ENCODE data around the gene ZNF485. TPM values are rescaled to one million over a fixed set of nuclear protein-coding genes. Genes with fewer than 3 reads are reported as not detected.
"Not testable (repeated sequence)": the region's sequence is repeated elsewhere in the genome, so short reads cannot be mapped to it uniquely, and the experiment has no call there.

ZNF485 gene
- total RNA-seq = 2.0 and 2.5 TPM in 2 replicates

DNA sequence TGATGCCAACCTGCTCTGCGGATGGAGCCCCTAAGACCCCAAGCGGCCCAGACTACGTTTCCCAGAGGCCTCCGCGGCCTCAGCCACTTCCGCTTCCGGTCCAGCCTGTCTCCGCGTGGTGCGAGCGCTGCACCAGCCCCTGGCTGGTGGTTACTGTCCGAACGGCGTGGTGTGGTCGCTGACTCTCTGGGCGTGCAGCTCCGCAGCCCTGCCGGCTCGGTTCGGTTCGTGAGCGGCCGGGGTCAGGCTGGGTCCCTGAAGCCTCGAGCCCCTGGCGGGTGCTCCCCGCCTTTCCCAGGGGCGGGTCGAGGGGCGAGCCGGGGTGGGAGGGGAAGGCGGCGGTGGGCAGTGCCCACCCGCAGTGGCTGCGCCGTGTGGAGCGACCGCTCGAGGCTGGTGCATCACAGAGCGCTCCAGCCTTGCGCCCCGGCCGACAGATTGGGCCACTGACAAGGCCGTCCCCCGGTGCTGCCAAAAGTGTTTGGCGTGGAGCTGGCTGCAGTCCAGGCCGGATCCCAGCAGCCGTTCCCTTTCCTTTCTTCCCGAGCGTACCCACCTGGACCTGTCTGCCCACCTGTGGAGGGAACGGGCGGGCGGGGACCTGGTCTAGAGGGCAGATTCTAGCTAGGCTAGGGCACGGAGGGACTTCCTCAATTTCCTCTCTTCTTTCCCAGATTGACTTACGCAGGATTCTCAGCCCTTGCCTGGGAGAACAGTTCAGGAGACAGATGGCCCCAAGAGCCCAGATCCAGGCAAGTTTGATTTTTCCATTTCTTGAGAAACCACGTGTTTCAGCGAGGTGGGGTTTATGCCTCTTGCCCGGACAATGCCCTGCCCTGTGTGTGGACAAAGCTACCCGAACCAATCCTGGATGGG lies at the start of gene ZNF485:
Gene ZNF485 (plus strand): TSS at position 116 of the 876 bp plus-strand sequence. CDS start 613 bp downstream, at position 729.
- peak; percentile 22 for DNase-seq (ENCODE audit: low read depth, low spot score)

DNA sequence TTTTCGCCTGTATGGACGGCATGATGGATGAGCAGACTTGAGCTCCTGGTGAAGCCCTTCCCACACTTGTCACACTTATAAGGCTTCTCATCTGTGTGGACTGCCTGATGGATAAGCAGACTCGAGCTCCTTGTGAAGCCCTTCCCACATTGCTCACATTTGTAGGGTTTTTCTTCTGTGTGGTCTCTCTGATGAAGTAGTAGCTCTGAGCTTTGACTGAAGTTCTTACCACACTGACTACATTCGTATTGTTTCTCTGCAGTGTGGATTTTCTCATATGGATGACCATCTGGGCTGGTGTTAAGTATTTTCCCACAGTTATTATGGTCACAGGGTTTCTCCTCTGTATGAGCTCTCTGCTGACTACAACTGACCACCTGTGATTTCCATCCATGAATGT lies 49.0 kb upstream of the ZNF485 start:
- DNase-seq (ENCODE audit: low read depth, low spot score) = no peak

DNA sequence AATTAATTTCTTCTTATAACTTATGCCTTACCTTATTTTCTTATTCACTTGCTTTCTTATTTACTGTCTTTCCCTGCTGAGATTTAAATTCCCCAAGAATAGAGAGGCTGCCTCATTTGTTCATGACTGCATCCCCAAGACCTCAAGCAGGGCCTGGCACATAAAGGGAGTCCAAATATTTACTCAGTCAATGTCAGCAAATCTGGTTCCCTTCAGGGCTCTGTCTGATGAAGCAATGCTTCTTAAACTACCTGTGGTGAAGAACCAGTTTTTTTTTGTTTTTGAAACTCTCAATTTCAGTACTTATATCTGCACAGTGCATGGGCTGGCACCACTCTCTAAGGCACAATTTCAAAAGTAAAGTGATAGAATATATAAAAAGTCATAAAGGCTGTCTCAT lies 36.6 kb upstream of the ZNF485 start:
- DNase-seq (ENCODE audit: low read depth, low spot score) = no peak

DNA sequence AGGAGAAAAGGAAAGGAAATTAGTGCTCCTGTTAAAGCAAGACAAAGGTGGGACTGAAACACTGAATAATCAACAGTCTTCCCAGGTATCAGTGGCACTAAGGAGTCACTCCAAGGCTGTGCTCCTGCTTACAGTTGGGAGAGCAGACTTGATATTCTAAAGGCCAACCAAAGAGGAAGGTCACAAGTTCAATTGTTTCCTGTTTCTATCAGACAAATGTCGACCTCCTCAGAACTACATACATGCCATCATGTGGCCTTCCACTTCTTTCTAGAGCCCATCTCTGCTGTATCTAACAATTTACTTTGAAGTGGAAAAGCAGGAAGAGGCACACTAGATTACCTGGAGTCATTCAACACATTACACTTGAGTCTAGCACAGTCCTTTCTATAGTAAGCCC lies 35.3 kb upstream of the ZNF485 start:
- DNase-seq (ENCODE audit: low read depth, low spot score) = no peak

DNA sequence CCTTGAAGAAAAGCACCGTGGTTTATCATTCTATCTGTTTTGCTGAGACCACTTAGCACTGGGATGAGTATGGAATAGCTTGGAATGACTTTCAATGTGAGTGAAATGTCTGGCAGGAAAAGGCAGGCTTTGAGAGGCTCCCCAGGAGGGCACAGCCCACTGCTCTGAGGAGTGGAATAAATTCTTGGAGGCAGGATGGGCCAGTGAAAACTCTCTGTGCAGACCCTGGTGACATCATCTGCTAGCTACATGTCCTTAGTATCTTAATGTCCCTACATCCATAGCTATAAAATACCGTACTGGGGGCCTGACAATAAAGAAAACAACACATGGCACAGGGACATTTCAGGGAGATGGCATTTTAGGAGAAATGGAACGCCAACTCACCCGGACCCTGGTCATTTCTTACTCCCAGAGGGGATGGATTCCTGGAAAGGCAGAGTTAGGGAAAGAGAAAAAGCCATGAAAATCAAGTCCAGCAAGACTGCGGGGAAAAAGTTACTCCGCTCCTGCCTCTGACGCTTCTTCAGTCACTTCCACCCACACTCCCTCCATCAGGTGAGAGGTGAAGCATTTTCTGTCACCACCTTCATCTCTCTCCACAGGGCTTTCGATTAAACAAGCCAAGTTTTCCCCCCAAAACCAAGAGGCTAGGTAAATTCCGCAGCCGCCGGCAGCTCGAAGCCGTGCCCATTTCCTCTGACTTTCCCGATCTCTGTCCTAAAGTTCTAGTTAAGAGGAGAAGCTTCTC lies 32.8 kb upstream of the ZNF485 start:
- no peak for DNase-seq (ENCODE audit: low read depth, low spot score)

DNA sequence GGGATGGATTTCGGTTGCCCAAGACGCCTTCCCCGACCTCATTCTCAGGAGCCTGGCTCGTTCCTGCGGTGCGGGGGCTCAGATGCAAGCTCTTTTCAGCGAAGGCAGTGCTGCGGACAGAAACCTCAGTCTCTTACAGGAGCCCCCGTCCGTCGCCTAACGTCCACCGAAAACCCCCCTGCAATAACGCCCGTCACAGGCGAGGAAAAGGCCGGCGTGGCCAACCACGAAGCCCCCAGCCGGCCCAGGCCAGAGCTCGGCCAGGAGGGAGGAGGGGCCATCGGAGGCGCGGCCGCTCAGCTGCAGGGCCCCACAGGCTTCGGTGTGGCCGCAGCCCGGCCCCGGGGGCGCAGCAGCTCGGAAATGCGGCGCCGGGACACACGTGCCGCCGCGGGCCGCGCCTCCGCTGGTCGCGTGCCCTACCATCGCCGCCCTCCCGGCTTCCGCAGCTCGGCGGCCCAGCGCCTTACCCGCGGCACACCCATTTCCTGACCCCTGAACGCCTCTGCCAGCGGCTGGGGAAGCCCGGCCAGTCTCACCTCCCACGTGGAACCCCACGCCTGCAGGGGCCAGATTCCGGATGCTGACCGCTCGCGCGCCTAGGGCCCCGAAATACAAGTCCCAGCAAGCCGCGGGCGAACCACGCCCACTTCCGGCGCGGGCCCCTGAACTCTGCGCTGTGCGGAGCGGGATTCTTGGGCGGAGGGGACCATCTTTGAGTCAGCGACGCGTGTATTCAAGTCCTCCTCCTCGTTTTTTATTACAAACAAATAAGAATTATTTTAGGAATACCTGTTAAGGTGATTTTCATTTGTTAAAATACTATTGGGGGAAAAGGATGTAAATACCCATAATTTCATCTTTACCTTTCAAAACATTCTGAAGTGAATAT lies 32.0 kb upstream of the ZNF485 start, which contains the start of gene ZNF239:
Gene ZNF239 (minus strand): TSS at position 616 of the 892 bp plus-strand sequence. CDS start 16,537 bp downstream, outside the sequence.
- DNase-seq (ENCODE audit: low read depth, low spot score) = peak; percentile 37

DNA sequence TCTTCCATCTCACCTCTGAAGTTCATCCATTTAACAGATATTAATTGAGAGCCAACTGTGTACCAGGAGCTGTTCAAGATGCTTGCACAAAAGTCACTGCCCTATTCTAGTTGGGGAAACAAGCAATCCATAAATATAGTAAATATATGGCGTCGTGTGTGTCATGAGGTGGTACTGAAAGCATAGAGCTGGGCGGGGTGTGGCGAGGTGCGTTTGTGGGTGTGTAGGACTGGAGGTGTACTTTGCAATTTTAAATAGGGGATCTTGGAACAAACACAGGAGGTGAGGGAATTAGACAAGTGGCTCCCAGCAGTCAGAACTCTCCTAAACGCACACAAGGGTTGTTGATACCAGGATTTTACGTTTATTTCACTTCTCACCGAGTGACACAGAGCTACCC lies 31.3 kb upstream of the ZNF485 start:
- DNase-seq (ENCODE audit: low read depth, low spot score) = no peak

DNA sequence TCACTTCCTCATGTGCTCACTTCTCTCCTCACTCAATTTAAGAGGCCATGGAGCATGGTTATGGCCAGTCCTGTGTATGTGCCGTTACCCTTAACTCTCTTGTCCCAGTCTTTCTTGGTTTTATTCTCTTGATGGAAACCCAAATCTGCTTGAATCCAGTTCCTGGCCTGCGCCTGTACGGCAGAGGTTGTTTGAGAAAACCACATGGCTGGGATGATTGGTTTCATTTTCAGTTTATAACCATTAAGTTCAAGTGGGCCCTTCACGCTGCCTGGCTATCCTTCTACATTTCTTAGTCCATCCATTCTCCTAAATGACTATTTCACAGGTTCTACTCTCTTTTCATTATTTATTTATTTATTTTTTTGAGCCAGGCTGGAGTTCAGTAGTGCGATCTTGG lies 30.2 kb upstream of the ZNF485 start:
- DNase-seq (ENCODE audit: low read depth, low spot score) = no peak

DNA sequence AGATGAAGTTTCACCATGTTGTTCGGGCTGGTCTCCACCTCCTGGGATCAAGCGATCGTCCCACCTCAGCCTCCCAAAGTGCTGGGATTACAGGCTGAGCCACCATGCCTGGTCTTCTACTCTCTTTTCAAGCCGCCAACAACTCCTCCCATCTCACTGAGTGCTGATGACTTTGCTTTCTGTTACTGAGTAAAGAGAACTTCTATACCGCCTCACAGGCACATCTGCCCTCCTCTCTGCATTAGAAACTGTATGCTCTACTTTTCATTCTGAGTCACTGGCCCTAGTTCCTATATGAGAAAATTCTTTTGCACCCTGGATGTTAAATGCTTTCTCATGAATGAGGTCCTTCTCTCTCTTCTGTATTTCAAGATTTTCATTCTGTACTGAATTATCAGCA lies 29.7 kb upstream of the ZNF485 start:
- no peak for DNase-seq (ENCODE audit: low read depth, low spot score)

DNA sequence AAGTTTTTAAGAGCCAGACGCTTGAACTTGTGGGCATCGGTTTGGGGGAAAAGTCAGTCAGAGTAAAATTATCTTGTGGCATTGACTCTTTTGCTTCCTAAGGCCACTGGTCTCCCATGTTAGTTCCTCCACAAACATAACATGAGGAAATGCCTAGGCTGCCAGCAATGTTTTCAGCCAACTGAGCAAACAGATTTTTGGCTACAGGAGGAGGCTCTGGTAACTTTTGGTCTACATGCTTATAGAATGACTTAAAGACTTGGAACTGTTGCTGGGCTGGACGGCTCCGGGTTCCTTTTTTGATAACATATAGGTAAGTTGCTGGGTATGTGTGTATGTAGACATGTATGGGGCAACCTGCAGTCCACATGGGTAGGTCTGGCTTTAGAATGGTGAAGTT lies 22.2 kb upstream of the ZNF485 start:
- no peak for DNase-seq (ENCODE audit: low read depth, low spot score)

DNA sequence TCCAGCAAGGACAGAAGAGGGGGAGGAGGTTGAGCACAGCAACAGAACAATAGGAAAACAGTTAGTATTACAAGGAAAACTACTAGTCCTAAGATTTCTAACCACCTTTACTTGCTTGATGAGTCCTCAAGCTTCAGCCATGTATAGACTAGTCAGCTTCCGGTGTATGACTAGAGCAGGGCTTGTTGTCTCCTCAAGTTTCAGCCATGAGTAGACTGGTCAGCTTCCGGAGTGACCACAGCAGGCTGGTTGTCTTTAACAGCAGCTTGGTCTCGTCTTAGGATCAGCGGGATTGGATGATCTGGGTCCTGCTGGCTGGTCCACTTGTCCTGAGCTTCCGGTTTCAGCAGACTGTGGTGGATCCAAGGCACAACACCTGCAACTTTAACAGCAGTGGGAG lies 21.2 kb upstream of the ZNF485 start:
- no peak for DNase-seq (ENCODE audit: low read depth, low spot score)

DNA sequence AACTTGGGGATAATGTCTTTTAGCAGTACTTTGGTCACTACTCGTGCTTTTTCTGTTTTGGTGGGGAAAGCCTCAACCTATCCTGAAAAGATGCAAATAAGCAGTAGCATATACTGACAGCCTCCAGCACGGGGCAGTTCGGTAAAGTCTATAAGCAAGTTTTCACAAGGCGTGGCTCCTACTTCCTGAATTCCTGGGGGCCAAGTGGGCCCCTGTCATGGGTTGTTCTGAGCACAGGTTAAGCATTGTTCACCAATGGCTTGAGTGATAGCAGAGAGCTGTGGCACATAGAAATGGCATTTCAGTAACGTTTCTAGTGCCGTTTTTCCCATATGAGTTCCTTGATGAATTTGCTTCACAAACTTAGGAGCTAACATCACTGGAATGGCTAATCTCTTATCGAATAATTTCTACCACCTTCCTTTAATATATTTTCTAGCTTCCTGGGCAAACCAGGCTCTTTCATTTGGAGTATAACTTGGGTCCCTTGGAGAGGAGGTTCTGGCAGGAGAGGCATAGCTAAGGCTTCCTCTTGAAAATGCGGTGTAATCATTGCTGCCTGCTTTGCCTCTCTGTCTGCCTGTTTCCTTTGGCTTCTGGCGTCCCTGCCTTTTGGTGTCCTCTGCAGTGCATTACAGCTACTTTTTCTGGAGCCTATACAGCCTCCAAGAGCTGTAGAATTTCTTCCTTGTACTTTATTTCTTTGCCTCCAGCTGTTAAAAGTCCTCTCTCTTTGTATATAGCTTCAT lies 20.1 kb upstream of the ZNF485 start:
- DNase-seq (ENCODE audit: low read depth, low spot score) = no peak

DNA sequence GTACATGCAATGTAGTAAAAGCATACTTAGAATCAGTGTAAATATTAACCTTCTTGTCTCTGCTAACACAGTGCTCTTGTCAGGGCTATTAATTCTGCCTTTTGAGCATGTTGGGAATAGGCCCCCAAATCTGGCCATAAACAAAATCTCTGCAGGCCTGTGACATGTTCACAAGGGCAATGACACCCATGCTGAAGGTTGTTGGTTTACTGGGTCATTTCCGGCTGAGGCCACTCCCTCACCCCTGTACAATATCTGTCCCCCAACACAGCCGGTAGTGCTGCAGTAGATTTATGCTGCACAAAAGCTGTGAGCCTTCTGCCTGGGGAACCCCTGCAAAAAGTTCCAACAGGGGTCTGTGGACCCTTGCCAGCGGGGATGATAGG lies 19.5 kb upstream of the ZNF485 start:
- not testable (repeated sequence) for DNase-seq (ENCODE audit: low read depth, low spot score)

DNA sequence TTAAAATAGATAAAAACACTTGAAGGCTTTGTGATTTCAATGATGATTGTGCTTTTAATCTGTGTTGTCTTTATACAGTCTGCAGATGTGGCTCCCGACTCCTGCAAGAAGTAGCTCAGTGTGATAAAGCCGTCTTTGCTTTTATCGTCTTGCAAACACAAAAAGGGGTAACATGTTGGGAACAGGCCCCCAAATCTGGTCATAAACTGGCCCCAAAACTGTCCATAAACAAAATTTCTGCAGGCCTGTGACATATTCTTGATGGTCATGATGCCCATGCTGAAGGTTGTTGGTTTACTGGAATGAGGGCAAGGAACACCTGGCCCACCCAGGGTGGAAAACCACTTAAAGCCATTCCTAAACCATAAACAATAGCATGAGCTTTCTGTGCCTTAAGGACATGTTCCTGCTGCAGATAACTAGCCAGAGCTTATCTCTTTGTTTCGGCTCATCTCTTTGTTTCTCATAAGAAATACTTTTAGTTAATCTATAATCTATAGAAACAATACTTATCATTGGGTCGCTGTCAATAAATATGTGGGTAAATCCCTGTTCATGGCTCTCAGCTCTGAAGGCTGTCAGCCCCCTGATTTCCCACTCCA lies 14.8 kb upstream of the ZNF485 start:
- no peak for DNase-seq (ENCODE audit: low read depth, low spot score)

DNA sequence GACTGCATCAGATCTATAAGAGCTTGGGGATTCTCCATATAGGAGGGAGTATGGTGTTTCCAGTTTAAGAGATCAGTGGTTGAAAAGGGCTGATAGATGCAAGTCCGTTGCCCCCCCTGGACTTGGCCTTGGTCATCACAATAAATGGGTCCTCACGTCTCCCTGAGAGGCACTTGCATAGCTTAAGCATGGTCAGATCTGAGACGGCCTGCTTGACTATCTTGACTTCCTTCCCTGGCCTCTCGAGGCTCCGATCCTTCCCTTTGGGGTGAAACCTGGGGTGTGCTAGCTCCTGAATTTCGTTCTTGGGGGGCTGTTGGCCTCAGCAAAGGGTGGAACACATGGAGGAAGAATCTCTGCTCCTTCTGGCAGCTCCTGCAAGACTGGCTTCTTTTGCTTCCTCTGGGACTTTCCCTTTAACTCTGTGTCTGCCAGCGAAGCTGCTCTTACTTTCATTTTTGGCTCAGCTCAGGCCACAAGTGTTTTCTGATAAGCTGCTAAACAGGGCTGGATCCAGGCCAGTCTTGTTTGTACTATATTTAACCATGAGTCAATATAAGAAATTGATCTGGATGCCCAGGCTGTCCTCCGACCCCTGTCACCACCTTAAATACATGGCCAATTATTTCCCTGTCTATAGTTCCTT lies 11.2 kb upstream of the ZNF485 start:
- DNase-seq (ENCODE audit: low read depth, low spot score) = peak; percentile 10

DNA sequence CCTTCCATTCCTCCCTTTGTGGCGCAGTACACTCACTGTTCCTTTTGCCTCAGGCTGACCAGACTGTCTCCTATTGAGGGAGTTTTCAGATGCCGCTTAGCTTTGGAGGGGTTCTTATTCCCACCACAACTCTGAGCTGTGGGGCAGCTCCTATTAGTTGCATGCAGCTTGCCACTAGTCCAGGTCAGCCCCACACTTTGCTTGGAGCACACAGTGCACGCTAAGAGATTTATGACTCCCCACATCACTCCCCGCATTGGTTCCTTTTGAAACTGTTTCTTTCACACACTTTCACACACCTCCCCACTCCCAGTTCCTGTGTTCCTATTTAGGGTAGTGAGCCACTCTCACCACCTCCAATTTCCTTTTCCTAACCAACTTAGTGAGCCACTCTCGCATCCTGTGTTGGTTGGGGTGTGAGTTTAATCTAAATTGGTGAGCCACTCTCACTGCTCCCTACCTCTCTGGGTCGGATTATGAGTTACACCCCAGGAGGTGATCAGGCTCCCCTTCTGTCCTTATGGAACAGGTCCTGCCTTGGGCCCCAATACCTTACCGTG lies 10.4 kb upstream of the ZNF485 start:
- DNase-seq (ENCODE audit: low read depth, low spot score) = no peak

DNA sequence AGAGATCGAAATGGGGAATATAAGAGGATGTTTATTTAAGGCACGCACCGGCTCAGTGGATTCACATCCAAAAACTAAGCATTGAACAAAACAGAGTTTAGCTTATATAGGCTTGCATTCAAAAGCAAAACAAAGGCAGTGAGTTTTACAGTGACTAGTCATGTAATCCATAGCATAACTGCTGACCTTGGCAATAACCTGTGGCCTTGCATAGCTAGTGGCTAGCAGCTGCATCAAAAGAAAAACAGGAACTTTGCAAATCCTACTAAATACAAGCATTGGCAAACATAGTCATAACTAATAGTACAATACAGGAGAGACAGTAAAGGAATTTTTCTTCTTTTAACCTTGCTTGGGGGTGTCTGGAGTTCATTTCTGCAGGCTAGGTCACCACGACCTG lies 9.7 kb upstream of the ZNF485 start:
- no peak for DNase-seq (ENCODE audit: low read depth, low spot score)

DNA sequence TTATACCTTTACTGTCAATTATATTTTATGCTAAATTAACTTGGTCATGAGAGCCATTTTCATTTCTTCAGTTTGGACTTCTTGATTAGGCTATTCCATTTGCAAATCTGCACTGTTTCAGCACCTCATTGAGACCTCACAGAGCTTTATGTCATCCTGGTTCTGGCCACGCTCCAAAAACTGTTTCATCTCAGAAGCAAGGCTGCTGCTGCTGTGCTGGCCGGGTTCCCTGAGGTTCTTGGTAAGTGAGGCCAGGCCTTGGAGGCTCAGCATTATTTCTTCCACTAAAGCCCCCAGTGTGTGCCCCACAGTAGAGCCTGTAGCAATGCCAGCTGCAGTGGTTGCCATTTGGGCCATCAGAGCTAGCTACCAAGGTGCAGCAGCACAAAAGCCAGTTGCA lies 7.8 kb upstream of the ZNF485 start:
- DNase-seq (ENCODE audit: low read depth, low spot score) = no peak

DNA sequence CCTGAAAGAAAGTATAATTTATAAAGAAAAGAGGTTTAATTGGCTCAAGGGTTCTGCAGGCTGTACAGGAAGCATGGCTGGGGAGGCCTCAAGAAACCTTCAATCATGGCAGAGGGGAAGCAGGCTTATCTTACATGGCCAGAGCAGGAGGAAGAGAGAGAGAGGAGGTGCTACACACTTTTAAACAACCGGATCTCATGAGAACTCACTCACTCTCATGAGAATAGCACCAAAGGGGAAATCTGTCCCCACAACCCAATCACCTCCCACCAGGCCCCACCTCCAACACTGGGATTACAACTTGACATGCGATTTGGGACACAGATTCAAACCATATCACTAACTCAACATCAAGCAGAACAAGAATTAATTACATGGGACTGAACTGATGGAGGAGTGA lies 6.9 kb upstream of the ZNF485 start:
- DNase-seq (ENCODE audit: low read depth, low spot score) = no peak

DNA sequence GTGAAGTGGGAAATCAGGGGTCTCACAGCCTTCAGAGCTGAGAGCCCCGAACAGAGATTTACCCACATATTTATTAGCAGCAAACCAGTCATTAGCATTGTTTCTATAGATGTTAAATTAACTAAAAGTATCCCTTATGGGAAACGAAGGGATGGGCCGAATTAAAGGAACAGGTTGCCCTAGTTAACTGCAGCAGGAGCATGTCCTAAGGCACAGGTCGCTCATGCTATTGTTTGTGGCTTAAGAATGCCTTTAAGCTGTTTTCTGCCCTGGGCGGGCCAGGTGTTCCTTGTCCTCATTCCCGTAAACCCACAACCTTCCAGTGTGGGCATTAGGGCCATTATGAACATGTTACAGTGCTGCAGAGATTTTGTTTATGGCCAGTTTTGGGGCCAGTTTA lies 4.7 kb upstream of the ZNF485 start:
- not testable (repeated sequence) for DNase-seq (ENCODE audit: low read depth, low spot score)
